GM19035 (cell line): ENCODE measurements around the gene RALGAPA2.

Experiments used
- ATAC-seq: cut with Tn5 transposase; IDR thresholded peaks from one replicate; pipeline ENCODE4 v1.9.1; 2021; ENCODE audit not compliant: unreplicated experiment

RALGAPA2 gene

DNA sequence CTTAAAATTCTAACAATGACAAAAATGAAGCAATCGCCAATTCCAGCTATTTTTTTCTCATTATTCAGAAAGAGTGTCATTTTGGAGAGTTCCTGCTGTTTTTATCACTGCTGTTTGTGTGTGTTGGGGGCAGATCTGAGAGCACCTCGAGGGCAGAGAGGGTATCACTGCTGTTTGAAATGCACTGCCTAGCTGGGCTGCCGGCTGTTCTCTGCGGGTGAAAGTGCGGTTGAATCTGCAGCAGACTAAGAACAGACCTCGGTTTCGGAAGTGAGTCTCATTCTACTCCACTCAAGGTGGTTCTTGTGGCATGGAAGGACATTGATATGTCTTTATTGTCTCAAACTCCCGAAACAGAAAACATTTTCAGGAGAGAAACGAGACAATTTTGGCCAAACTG is 326.3 kb downstream of the RALGAPA2 start:
- ATAC-seq = no peak

DNA sequence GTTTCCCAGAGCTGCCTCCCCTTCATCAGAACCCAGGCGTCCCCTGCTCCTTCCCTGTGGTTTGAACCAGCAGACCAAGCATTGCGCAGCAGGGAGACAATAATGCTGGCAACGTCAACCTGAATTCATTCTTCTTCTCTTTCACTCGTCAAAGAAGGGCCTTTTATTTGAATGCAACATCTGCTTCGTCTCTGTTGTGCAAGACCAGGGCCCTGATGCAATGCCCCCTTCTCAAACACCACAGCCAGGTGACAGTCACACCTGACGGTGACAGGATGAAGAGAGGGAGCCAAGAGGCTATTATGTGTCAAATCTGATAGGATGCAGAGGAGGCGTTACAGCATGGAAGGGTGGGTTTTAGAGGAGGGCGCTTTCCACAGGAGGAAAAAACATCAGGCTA is 336.6 kb downstream of the RALGAPA2 start:
- ATAC-seq = no peak

DNA sequence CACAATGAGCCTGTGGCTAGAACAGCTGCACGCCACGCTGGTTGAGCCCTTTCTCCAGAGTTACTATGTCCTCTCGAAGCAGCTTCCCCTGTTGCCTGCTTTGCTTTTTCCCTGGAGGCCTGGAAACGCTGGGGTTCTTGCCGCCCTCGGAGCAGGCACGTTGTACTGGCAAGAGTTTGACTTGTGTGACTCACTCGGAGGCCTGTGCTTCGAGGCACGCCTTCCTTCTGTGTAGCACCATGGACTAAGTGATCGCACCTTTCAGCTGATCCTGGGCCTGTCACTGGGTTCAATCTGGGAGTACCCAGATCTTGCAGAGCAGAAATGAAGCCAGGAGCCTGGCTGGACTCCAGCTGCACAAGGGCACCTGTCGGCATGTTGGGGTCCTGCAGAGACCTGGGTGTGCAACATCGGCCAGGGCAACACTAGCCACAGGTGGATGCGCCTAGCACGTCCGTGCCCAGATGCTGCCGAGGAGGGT is 339.3 kb downstream of the RALGAPA2 start:
- no peak for ATAC-seq

DNA sequence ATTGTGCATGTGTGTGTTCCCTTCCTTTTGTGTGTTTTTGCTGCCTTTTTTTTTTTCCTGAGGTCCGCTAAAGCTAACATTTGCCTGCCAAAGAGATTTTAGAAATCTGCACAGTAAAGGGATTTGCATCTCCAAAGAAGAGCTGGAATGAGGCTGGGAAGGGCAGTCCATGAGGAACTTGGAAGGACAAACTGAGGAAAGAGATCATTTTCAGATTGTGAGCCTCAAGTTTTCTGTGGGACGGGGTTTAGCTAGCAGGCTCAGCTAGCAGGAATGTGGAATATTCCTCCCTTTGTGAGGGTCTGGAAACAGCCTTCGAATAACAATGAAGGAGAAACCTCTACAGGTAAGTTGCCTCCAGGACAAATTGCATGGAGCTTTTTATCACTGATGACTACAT is 340.8 kb downstream of the RALGAPA2 start:
- no peak for ATAC-seq

DNA sequence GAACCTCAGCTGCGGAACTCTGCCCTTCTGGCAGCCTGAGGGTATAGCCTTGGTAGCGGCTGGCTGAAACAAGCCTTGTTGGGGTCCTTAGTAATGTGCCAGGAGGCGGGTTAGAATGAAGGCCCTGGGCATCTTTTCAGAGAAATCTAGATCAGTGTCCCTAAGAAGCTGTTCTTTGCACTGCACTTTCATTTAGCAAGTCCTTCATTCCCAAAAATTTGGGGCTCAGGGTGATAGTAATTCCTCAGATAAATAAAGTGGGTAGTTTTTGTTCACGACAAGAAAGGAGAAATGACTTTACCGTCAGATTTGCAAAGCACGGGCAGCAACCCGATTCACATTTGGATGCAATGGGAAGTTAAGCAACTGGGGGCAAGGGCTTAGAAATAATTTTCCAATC is 341.4 kb downstream of the RALGAPA2 start:
- no peak for ATAC-seq

DNA sequence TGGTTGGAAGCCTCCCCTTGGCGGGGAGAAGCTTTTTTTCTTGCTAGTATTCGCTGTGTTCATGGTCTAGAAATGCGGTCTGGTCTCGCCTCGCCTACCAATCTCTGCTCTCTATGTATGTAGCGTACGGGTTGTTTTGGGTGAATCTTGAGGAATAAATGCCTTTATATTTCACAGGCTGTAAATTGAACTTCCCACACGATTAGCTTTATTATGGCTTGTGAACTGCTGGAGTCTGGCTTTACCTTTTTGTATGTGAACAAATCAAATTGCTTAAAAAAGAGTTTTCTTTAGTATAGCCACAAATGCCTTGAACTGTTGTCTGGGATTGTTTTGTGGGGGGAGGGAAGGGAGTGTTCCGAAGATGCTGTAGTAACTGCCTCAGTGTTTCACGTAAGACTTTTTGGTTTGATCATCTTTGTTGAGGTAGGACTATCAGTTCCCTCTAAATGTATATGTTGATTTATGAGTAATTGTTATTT is 342.3 kb downstream of the RALGAPA2 start:
- no peak for ATAC-seq

DNA sequence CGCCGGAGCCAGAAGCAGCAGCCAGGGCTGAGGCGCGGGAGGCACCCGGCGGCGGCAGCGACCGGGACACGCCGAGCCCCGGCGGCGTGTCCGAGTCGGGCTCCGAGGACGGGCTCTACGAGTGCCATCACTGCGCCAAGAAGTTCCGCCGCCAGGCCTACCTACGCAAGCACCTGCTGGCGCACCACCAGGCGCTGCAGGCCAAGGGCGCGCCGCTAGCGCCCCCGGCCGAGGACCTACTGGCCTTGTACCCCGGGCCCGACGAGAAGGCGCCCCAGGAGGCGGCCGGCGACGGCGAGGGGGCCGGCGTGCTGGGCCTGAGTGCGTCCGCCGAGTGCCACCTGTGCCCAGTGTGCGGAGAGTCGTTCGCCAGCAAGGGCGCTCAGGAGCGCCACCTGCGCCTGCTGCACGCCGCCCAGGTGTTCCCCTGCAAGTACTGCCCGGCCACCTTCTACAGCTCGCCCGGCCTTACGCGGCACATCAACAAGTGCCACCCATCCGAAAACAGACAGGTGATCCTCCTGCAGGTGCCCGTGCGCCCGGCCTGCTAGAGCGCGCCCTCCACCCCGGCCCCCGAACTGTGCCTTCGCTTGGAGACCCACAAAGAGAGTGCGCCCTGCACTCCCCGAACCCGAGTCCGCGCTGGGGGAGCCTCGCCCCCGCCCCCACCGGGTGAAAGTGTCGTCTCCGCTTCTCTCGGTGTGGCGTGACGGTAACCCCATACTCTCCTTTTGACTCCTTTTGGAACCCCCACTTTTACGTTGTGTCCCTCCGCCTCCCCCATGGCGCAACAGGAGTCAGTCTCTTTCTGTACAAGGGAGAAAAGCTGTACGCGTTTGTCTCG is 343.0 kb downstream of the RALGAPA2 start:
- ATAC-seq = no peak

DNA sequence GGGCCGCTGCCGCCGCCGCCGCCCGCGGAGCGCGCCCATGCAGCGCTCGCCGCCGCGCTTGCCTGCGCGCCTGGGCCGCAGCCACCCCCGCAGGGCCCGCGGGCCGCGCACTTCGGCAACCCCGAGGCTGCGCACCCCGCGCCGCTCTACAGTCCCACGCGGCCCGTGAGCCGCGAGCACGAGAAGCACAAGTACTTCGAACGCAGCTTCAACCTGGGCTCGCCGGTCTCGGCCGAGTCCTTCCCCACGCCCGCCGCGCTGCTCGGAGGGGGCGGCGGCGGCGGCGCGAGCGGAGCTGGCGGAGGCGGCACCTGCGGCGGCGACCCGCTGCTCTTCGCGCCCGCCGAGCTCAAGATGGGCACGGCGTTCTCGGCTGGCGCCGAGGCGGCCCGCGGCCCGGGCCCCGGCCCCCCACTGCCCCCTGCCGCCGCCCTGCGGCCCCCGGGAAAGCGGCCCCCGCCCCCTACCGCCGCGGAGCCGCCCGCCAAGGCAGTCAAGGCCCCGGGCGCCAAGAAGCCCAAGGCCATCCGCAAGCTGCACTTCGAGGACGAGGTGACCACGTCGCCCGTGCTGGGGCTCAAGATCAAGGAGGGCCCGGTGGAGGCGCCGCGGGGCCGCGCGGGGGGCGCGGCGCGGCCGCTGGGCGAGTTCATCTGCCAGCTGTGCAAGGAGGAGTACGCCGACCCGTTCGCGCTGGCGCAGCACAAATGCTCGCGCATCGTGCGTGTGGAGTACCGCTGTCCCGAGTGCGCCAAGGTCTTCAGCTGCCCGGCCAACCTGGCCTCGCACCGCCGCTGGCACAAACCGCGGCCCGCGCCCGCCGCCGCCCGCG is 343.8 kb downstream of the RALGAPA2 start:
- ATAC-seq = no peak

DNA sequence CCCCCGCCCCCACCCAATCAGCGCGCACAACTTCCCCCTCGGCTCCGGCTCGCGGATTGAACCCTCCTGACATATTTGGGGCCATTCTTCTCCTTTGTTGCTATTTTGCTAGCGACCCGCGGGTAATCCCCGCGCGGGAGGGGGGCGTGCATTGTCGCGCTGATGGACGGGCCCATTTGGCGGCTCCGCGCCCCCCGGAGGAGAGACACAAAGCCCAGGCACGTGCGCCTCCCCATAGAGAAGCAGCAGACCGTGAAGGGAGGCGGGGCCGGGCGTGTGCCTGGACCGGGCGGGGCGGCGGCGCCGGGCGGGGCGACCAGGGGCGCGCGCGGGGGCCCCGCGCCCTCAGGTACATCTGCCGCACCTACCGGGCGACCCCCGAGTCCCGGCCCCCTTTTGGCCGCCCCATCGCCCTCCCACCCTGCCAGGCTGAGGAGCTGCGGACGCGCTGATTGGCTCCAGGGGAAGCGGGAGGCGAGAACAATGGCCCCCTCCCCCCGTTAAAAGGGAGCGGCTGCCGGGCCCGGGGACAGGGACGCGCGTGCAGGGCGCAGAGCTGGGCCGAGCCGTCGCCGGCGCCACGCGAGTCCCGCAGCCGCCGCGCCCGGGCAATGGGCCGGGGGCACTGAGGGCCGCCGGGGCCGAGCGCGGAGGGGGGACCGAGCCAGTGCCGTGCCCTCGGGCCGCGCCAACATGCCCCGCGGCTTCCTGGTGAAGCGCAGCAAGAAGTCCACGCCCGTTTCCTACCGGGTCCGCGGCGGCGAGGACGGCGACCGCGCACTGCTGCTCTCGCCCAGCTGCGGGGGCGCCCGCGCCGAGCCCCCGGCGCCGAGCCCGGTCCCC is 344.6 kb downstream of the RALGAPA2 start, which contains the start of gene INSM1:
Gene INSM1 (plus strand): TSS at position 530 of the 843 bp plus-strand sequence. CDS start 164 bp downstream, at position 694.
- no peak for ATAC-seq

DNA sequence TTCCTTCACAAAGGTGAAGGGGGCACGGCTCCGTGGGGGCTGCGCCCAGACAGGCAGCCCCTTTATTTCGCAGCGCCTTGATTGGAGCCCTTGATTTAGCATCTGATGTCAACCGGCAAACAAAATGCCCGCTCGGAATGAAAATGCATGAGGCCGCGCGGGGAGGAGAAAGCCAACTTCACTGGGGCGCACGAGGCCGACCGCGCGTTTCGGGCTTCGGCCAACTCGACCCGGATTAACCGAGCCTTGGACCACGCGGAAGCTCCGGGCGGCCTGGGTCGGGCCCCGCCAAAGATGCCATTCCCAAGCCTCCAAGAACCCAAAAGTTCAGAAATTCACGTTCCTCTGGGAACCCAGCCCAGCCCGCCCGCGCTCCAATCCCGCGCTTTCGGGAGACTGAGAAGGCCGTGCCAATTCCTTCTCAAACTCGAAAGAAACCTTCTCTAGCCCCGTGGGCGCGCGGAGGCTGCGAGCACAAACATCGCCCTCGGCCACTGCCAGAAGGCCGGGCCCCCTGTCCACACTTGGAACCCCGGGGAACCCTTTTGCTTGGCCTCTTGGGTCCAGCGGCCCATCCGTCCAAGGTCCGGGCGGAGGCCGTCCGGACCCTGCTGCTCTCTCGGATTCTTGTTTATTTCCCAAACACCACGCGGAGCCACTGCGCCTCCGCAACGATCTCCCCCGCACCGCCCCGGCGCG is 345.4 kb downstream of the RALGAPA2 start:
- no peak for ATAC-seq

DNA sequence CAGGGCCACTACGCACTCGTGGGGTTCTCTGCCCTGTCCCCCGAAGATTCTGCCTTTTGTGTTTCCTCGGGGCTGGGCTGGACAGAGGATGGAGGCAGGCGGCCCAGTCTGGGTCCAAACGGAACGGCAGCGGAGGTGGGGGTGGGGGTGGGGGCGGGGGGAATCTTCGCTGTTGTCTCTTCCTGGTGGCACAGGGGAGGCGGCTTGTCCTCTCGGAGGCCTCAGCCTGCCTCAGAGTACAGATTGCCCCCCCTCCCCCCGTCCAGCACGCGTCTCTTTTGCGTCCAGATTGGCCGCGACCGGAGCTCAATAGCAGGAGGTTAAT is 345.9 kb downstream of the RALGAPA2 start:
- ATAC-seq = no peak

DNA sequence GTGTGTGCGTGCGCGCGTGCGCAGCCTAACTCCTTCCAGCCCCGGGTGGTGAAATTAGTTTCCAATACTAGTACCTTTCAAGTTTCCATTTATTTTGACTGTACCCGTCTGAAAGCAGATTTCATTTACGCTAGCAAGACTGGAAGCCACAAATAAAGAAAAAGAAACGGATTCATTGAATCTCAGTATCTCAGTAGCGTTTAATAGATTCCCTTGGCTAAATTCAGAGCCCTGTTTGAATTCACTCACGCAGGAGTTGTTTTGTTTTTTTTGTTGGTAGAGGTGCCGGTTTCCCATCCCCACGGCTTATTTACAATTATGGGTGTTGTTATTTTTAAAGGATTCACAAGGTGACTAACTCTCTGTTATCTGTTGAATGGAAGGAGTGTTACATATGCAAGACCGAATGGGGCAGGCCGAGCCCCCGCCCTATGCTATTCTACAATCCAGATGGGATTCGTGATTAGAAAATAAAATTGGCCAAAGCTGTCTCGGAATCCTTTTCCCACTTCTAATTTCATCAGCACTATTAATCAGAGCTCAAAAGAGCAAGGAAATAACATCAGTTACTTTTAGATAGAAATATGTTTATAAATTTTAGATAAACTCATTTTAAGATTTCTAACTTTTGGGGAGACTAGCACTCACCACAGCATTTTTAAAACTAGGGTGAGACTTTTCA is 346.8 kb downstream of the RALGAPA2 start:
- no peak for ATAC-seq

DNA sequence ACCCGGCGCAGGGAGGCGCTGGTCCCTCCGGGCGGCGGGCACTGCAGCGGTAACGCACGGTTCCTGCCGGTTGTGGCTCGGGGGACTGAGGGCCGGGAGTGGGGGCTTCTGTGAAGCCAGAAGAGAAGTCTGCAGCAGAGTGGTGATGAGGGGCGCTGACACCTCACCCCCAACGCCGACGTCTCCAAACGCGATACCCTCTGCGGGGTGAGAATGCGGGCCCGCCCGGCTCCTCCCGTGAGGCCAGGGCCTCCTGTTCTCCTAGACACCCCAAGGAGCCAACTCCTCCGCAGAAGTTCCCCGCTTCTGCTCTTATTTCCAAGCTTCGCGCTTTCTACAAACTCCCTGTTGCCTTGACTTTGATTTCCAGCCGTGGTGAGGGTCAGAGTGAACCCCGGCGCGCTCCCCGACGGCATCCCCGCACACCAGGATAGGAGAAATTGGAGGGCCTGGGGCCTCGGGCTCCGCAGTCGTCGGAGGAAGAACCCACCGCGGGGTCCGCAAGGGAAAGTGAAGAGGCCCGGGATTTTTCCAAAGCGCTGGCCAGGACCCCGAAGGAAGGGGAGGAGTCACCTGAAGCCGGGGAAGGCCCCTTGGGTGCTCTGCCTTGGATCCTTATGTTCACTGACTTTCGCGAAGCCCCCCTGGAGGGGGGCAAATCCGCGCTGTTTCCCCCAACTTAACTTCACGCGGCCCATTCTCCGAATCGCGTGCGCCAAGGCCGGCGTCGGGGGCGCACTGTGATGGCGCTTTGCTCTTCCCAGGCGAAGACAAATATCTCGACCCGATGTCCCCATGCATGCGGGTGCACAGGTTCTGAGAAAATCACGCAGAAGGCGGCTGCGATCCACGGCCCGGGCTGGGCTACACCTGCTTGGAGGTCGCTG is 347.6 kb downstream of the RALGAPA2 start:
- no peak for ATAC-seq

DNA sequence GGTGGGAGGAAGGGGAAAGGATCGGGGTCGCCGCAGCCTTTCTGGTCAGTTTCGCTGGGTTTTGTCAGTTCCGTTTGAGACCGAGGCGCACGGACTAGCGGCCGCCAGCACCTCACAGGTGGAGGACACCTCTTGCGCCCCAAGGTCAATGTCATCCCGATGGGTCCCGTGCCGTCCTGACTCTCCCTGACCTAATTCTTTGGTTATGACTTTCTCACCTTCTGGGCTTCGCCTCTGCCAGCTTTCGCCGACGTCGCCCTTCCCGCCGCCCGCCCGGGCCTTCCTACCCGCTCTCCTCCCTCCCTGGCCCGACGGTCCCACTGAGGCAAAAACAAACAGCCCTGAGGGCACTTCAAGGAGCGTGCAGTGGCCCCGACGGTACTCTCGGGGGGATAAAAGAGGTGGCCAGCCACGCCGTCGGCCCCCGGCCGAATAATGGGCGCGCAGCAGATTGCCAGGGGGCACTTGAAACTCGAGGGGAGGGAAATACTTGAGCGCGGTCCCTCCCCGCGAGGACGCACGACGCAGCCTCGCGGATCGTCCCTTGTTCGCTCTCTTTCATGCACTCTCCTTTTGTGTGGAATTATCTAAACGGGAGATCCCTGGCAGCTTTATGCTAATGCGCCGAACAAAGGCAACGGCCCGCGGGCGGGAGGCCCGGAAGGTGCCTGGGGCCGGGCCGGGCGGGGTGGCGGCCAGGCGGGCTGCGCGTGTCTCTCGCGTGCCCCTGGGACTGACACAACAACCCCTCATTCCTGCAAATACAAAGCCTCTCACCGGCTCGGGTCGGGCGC is 348.4 kb downstream of the RALGAPA2 start:
- no peak for ATAC-seq

DNA sequence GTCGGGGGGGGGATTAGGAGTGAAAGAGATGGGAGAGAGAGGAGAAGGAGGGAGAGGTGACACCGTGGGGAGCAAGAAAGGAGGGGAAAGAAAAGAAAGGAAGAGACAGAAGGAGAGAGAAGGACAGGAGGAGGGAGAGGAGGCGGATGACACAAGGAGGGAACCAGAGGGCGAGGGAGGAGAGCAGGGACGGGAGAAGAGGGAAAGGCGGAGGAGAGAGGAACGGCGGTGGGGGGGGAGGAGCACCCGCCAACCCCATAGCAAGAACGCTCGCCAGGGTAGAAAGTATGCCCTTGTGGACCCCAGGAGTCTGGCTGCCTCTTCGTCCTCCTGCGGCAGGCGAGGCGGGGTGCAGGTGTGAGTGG is 349.0 kb downstream of the RALGAPA2 start:
- no peak for ATAC-seq

DNA sequence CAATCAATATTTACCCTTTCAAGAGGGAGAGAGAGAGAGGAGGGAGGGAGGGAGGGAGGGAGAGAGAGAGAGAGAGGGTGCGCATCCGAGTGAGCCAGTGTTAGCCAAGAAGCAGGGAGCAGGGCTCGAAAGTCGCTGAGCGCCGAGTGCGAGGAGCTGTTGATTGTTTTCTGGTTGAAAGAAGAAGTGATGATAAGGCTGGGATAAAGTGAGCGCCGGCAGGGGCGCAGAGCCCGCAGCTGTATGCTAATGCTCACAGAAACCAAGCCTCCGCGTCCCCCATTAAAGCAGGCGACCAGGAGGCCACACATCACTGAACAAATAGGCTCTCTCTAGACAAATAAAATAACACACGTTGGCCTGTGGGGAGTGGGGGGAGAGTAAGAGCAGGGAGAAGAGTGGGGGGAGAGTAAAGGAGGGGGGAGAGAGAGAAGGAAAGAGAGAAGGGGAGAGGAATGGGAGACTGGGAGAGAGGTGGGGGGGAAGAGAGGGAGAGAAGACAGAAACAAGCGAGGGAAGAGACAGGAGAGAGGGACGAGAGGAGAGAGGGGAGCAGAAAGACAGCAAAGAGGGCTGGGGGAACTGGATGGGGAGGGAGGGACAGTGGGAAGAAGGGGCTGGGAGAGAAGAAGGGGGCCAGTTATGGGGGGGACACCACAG is 349.5 kb downstream of the RALGAPA2 start:
- no peak for ATAC-seq

DNA sequence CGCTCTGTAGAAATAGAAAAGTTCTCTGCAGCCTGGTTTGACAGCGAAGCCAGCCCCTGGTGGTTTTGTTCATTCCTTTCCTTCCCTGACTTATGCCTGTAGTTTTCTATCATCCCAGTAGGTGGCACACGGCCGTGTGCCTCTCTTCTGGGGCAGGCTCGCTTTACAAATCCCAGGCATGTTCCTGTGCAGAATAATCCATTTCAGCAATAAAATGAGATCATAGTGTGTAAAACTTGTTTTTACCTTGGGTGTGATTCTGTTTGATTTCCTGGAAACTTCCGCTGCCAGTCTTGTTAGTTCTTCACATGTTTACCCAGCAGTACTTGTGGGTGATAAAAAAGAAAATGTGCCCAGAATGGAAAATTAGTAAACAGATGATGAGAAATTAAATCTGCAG is 352.0 kb downstream of the RALGAPA2 start:
- no peak for ATAC-seq

DNA sequence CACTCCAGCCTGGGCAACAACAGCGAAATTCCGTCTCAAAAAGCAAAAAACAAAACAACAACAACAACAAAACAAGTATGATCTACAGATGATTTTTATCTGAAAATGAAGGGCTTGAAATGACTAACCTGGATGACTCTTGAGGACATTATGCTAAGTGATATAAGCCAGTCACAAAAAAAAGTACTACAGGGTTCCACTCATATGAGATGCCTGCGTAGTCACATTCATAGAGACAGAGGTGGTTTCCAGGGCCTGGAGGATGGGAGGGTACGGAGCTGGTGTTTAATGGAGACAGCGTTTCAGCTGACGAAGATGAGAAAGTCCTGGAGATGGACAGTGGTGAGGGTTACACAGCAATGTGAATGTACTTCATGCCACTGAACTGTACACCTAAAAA is 352.8 kb downstream of the RALGAPA2 start:
- no peak for ATAC-seq
